ENCODE measurements around the gene ANTXR1. TPM values are rescaled to one million over a fixed set of nuclear protein-coding genes. Genes with fewer than 3 reads are reported as not detected.

The ANTXR1 gene
- total RNA-seq, 2 donors from 2014 or later: 48.3 to 54.5 TPM

DNA sequence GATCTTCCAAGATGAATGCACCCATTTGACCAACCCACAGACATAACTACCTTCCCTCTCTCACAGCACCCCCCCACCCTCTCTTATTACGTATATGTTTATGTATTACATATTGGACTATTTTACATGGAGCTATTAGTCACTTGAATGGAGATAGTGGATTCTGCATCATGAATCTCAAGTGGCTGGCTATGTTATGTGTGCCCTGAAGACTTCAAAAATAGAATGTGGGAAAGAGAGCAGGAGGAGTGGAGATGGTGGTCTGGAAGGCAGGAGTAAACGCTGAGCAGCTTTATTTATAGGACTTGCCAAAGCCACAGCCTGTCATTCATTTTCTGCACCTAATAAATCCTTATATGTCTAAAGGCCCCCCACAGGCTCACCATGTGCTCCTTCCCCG is 4.9 kb downstream of the ANTXR1 start:
- no peak for DNase-seq
- H3K9me3 Mint-ChIP-seq: no peaks in the 10 kb centered on the region
- peaks cover 19% of the 10 kb centered on the region for H3K4me1 Mint-ChIP-seq
- no peaks in the 10 kb centered on the region for H3K9me3 ChIP-seq (ENCODE audit: control insufficient read depth, low read length)
- WGBS, 2 experiments (ENCODE audit: insufficient coverage in 1 of 2, insufficient read length in 1 of 2): 95% methylated on average over 3 of the region's 3 CpGs; no CpG with 5 or more reads in 1 of the 2 experiments
- H3K4me3 ChIP-seq (ENCODE audit: low read length): no peak overlapping the region
- no peaks in the 10 kb centered on the region for H3K27me3 ChIP-seq (ENCODE audit: control insufficient read depth, insufficient read depth, low read length, poor library complexity, severe bottlenecking)
- no peaks in the 10 kb centered on the region for H3K4me1 ChIP-seq (ENCODE audit: control insufficient read depth, insufficient read depth, low read length)
- no peaks in the 10 kb centered on the region for H3K36me3 ChIP-seq (ENCODE audit: control insufficient read depth, insufficient read depth, low read length)
- TF ChIP-seq, protein P1, sequence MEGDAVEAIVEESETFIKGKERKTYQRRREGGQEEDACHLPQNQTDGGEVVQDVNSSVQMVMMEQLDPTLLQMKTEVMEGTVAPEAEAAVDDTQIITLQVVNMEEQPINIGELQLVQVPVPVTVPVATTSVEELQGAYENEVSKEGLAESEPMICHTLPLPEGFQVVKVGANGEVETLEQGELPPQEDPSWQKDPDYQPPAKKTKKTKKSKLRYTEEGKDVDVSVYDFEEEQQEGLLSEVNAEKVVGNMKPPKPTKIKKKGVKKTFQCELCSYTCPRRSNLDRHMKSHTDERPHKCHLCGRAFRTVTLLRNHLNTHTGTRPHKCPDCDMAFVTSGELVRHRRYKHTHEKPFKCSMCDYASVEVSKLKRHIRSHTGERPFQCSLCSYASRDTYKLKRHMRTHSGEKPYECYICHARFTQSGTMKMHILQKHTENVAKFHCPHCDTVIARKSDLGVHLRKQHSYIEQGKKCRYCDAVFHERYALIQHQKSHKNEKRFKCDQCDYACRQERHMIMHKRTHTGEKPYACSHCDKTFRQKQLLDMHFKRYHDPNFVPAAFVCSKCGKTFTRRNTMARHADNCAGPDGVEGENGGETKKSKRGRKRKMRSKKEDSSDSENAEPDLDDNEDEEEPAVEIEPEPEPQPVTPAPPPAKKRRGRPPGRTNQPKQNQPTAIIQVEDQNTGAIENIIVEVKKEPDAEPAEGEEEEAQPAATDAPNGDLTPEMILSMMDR (conservative IDR thresholded peaks at IDR 0.05): no peak
- no peak overlapping the region for H3K9ac ChIP-seq (ENCODE audit: extremely low read depth, low read length, poor library complexity, severe bottlenecking)
- no peak overlapping the region for H3K27ac ChIP-seq (ENCODE audit: low read depth, low read length)
- H3K4me3 Mint-ChIP-seq: no peak overlapping the region
- no peaks in the 10 kb centered on the region for H3K27me3 Mint-ChIP-seq (ENCODE audit: insufficient read depth)
- H3K36me3 Mint-ChIP-seq (ENCODE audit: low read depth): peaks cover 4% of the 10 kb centered on the region
- H3K27ac Mint-ChIP-seq: peak overlapping the region; percentile 48

DNA sequence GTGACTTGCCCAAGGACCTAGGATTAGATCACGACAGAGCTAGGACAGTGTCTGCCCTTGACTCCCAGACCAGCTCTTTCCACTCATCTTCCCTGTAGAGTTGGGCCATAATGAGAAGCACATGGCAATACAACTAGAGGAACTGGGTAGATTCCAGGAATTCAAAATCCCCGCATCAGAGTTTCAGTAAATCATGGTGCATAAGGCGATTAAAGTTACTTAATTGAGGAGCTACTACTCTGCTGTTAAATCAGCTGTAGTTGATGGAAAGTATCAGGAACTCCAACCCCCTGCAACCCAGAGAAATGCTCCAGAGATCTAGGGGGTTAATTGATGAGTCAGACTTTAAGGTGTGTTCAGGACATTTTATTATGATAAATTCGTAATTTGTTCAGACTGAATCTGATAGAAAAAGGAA is 5.7 kb downstream of the ANTXR1 start:
- Histone ChIP-seq H3K27me3 (ENCODE audit: control insufficient read depth, insufficient read depth, low read length, poor library complexity, severe bottlenecking) (no peaks in the 10 kb centered on the region), H3K4me1 (ENCODE audit: control insufficient read depth, insufficient read depth, low read length) (no peaks in the 10 kb centered on the region), H3K27ac (ENCODE audit: low read depth, low read length) (no peak overlapping the region), H3K4me3 (ENCODE audit: low read length) (no peak overlapping the region), H3K9me3 (ENCODE audit: control insufficient read depth, low read length) (no peaks in the 10 kb centered on the region), H3K9ac (ENCODE audit: extremely low read depth, low read length, poor library complexity, severe bottlenecking) (no peak overlapping the region), H3K36me3 (ENCODE audit: control insufficient read depth, insufficient read depth, low read length) (no peaks in the 10 kb centered on the region)
- Mint-ChIP-seq H3K4me3 (no peak overlapping the region), H3K36me3 (ENCODE audit: low read depth) (peaks cover 4% of the 10 kb centered on the region), H3K9me3 (no peaks in the 10 kb centered on the region), H3K27ac (no peak overlapping the region), H3K27me3 (ENCODE audit: insufficient read depth) (no peaks in the 10 kb centered on the region), H3K4me1 (peaks cover 19% of the 10 kb centered on the region)
- TF ChIP-seq, protein P1 (conservative IDR thresholded peaks at IDR 0.05): no peak
- DNase-seq: no peak
- WGBS, 2 experiments (ENCODE audit: insufficient coverage in 1 of 2, insufficient read length in 1 of 2): 96 to 100% methylated on average over 3 to 4 of the region's 4 CpGs

DNA sequence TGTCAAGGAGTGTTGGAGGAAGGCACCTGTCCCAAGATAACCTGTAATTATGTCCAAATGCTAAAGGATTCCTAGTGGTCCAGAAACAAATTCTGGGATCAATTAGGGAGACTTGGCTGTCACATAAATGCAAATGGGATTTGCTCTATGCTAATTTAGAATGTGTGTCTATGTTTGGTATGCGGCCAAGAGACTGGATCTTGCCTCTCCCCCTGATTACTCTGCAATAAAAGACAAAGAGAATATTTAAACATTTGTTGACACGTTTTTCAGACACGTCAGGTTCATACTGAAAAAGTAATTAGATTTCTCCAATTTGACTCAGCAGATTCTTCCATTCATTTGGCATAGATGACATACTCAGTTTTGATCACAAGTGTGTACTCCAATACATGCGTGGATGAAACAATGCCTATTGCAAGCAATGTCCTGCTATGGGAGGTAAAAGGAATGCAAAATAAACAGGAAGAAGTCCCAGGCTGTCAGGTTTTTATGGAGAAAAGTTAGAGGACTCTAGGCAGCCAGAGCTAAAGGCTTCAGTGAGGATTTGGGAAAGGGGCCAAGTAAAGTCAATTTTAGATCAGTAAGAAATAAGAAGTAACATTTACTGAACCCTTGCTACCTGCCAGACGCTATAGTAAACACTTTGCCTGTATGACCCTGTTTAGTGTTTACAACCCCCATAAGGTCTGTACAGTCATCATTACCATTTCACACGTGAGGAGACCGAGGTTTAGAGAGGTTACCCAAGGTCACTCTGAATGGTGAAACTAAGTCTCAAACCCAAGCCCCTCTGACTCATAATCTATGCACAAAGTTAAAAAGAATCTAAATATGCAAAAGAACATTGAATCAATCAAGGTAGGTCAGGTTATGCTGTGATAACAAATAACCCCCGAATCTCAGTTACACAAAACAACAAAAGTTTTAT is 7.8 kb downstream of the ANTXR1 start:
- no peak overlapping the region for H3K4me3 Mint-ChIP-seq
- TF ChIP-seq, protein P1 (conservative IDR thresholded peaks at IDR 0.05): no peak
- Histone ChIP-seq H3K4me1 (ENCODE audit: control insufficient read depth, insufficient read depth, low read length) (no peaks in the 10 kb centered on the region), H3K9ac (ENCODE audit: extremely low read depth, low read length, poor library complexity, severe bottlenecking) (no peak overlapping the region), H3K4me3 (ENCODE audit: low read length) (no peak overlapping the region), H3K9me3 (ENCODE audit: control insufficient read depth, low read length) (no peaks in the 10 kb centered on the region), H3K36me3 (ENCODE audit: control insufficient read depth, insufficient read depth, low read length) (no peaks in the 10 kb centered on the region), H3K27me3 (ENCODE audit: control insufficient read depth, insufficient read depth, low read length, poor library complexity, severe bottlenecking) (no peaks in the 10 kb centered on the region), H3K27ac (ENCODE audit: low read depth, low read length) (no peak overlapping the region)
- H3K27me3 Mint-ChIP-seq (ENCODE audit: insufficient read depth): no peaks in the 10 kb centered on the region
- no peak overlapping the region for H3K27ac Mint-ChIP-seq
- no peak for DNase-seq
- H3K4me1 Mint-ChIP-seq: peaks cover 12% of the 10 kb centered on the region
- WGBS, 2 experiments (ENCODE audit: insufficient coverage in 1 of 2, insufficient read length in 1 of 2): 92 to 94% methylated on average over 4 to 8 of the region's 8 CpGs
- H3K36me3 Mint-ChIP-seq (ENCODE audit: low read depth): peaks cover 4% of the 10 kb centered on the region
- no peaks in the 10 kb centered on the region for H3K9me3 Mint-ChIP-seq
